ENCODE measurements around the gene TOX2. TPM values are rescaled to one million over a fixed set of nuclear protein-coding genes. Genes with fewer than 3 reads are reported as not detected.

Gene TOX2
- total RNA-seq, 1 experiment from 2014 or later = 1.7 TPM

- Mint-ChIP-seq H3K4me3 (no peak overlapping the region), H3K27me3 (ENCODE audit: low read depth) (peaks cover 23% of the 10 kb centered on the region), H3K9me3 (no peaks in the 10 kb centered on the region), H3K36me3 (ENCODE audit: insufficient read depth in 1 of 3, low read depth in 3 of 3) (no peaks in the 10 kb centered on the region; a peak in 1 of 7 replicates), H3K27ac (no peak overlapping the region), H3K4me1 (peaks cover 21 to 25% of the 10 kb centered on the region in 2 experiments)
- Histone ChIP-seq H3K27me3 (ENCODE audit: insufficient read depth, low read length) (no peaks in the 10 kb centered on the region), H2BK20ac (ENCODE audit: low read depth, low read length, poor library complexity, severe bottlenecking) (no peak overlapping the region), H3K14ac (ENCODE audit: insufficient read depth, low read length) (no peak overlapping the region), H3K9ac (ENCODE audit: extremely low read depth, insufficient read length, low read length) (no peak overlapping the region), H2AK5ac (ENCODE audit: insufficient read length, low read length) (no peak overlapping the region), H4K5ac (ENCODE audit: insufficient read length, low read depth, low read length) (no peak overlapping the region), H3K4ac (ENCODE audit: low read depth, low read length) (no peak overlapping the region), H3K23me2 (ENCODE audit: insufficient read length, low read depth, low read length, poor library complexity, severe bottlenecking) (no peaks in the 10 kb centered on the region), H3T11ph (ENCODE audit: low read length) (no peak overlapping the region), H3K4me2 (ENCODE audit: insufficient read depth, insufficient read length, low read length) (no peak overlapping the region), H3K18ac (ENCODE audit: insufficient read length, low read depth, low read length) (no peak overlapping the region), H3K27ac (ENCODE audit: insufficient read length, low read depth, low read length) (no peak overlapping the region), H3K4me1 (ENCODE audit: insufficient read depth, low read length) (no peaks in the 10 kb centered on the region; the same call in 1 of the 2 replicates), H3K23ac (ENCODE audit: insufficient read length, low read depth, low read length) (no peak overlapping the region), H3K79me2 (ENCODE audit: insufficient read depth, low read length) (no peaks in the 10 kb centered on the region), H3K56ac (ENCODE audit: insufficient read length, low read depth, low read length) (no peak overlapping the region), H3K9me3 (ENCODE audit: control insufficient read depth, low read depth, low read length) (no peaks in the 10 kb centered on the region), H4K20me1 (ENCODE audit: control insufficient read depth, insufficient read depth, insufficient read length) (no peaks in the 10 kb centered on the region), H3K79me1 (ENCODE audit: insufficient read depth, low read depth, low read length, poor library complexity, severe bottlenecking) (no peaks in the 10 kb centered on the region), H2BK12ac (ENCODE audit: insufficient read length, low read depth, low read length) (no peak overlapping the region), H2BK120ac (ENCODE audit: low read depth, low read length, poor library complexity, severe bottlenecking) (no peak overlapping the region), H2AFZ (ENCODE audit: low read length) (no peak overlapping the region), H4K91ac (ENCODE audit: insufficient read length, low read depth, low read length) (no peak overlapping the region), H4K8ac (replicated peaks; ENCODE audit: insufficient read length, low read depth, low read length) (no peak overlapping the region), H2BK5ac (ENCODE audit: insufficient read length, low read length) (no peak overlapping the region), H2BK15ac (ENCODE audit: low read depth, low read length) (no peak overlapping the region)
- no peak for TF ChIP-seq CTCF (conservative IDR thresholded peaks at IDR 0.05)
- no peak for DNase-seq
- WGBS (ENCODE audit: extremely low coverage, insufficient read length, low lambda C conversion rate) = no CpG with 5 or more reads among the region's 2 CpGs
Measured at GRCh38 chr20:43922614-43923013, 8.0 kb downstream of the TOX2 start.
